Activated naive CD4-positive, alpha-beta T cell treated with anti-CD3 and anti-CD28 coated beads, Interleukin-2, amount 50 U/mL, for 16 hours (primary cell): Measurements from ENCODE around the gene SCN4A.
"Not testable (repeated sequence)": the region's sequence is repeated elsewhere in the genome, so short reads cannot be mapped to it uniquely, and the experiment has no call there.

Source experiments
- DNase-seq: peaks from one replicate; pipeline ENCODE4 v3.0.0-alpha.2; 2020

SCN4A gene

DNA sequence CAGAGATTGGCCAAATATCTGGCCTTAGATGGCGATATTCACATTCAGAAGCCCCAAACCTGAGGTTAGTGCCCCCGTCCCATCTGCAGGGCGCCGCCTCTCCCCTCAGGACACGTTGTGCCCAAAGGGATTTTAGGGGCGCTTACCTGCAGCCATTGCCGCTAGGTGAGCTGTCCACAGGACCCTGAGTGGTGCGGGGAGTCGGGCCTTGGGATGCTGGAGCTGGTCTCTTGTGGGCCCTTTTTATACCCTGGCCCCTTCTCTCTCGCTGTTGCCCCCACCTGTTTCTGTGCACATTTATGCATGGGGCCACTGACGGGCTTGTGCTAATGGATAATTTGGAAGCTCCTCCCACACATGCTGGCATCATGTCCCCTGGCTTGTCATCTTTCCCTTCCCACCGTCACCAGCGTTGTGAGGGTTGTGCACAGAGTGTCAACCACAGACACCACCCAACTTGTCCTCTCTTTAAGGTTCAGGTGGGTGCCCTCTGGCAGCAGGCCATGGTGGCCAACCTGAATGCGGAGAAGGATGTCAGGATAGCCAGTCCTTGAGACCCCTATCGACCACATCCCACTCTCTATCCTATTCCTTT is 61.6 kb downstream of the SCN4A start, which contains the start of gene CSHL1:
Gene CSHL1 (minus strand): TSS at position 218 of the 595 bp plus-strand sequence. CDS start 62 bp downstream, at position 156.
- no peak for DNase-seq

GRCh38 chr17:63910096-63910495 is 62.6 kb downstream of the SCN4A start:
- no peak for DNase-seq

GRCh38 chr17:63909586-63909985 is 63.1 kb downstream of the SCN4A start:
- DNase-seq: not testable (repeated sequence)

- not testable (repeated sequence) for DNase-seq
Measured at GRCh38 chr17:63907161-63907778, 65.4 kb downstream of the SCN4A start.

DNA sequence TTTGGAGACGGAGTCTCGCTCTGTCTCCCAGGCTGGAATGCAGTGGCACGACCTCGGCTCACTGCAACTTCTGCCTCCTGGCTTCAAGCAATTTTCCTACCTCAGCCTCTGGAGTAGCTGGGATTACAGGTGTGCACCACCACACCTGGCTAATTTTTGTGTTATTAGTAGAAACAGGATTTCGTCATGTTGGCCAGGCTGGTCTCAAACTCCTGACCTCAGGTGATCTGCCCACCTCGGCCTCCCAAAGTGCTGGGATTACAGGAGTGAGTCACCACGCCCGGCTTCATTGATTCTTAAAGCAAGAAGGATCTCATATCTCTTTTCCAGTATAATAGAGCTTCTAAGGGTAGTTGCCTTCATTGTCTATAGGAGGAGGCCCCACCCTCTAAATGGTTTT is 67.9 kb downstream of the SCN4A start:
- not testable (repeated sequence) for DNase-seq

GRCh38 chr17:63903787-63904201 is 68.9 kb downstream of the SCN4A start:
- not testable (repeated sequence) for DNase-seq

- DNase-seq: not testable (repeated sequence)
Measured at GRCh38 chr17:63901971-63902370, 70.7 kb downstream of the SCN4A start.

DNA sequence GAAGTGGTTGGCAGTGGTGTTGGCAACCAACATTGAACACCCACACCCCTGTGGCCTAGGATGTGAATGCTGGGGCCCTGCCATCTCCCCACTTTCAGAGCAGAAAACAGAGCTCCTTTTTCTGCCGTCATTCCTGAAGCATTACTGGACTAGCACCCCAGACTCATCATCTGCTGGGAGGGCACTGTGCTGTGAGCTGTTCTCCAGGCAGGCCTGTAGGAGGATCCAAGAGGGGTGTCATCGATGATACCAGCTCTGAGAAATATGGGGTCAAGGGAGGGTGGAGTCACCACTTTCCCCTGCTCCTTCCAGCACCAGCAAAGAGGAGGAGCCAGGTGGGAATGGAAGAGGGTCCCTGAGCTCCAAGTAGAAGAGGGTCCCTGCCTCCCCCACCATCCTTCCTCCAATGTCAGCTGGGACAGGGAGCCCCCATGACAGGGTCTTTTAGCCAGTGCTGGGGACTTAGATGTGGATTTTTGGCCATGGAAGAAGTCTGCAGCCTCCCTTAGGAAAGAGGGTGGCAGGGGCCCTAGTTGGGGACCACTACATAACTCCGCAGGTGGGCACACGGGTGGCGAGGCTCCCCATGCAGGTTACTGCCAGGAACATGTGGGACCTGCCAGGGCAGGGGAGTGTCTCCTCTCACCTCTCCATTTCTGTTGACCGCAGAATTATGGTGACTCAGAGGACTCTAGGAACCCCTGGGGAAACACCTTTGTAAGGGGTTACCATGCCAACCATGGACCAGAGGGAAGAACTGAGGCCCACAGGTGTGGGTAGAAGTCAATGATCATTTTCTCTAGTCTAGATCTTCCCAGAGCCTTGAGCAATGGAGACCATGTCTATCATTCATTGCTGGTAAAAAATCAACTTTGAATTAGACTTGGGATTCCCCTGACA is 73.6 kb downstream of the SCN4A start:
- not testable (repeated sequence) for DNase-seq

- not testable (repeated sequence) for DNase-seq
Measured at GRCh38 chr17:63896524-63897354, 76.0 kb downstream of the SCN4A start, which contains the start of gene CSH1. Gene CSH1 (minus strand): TSS chr17:63896574. CDS start chr17:63896511, 63 bp downstream.

DNA sequence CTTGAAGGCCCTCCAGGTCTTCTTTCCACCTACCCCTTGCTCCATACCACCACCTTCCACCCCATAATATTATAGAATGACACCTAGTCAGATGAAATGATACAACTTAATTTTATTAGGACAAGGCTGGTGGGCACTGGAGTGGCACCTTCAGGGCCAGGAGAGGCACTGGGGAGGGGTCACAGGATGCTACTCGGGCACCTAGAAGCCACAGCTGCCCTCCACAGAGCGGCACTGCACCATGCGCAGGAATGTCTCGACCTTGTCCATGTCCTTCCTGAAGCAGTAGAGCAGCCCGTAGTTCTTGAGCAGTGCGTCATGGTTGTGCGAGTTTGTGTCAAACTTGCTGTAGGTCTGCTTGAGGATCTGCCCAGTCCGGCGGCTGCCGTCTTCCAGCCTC is 77.9 kb downstream of the SCN4A start:
- DNase-seq: not testable (repeated sequence)

DNA sequence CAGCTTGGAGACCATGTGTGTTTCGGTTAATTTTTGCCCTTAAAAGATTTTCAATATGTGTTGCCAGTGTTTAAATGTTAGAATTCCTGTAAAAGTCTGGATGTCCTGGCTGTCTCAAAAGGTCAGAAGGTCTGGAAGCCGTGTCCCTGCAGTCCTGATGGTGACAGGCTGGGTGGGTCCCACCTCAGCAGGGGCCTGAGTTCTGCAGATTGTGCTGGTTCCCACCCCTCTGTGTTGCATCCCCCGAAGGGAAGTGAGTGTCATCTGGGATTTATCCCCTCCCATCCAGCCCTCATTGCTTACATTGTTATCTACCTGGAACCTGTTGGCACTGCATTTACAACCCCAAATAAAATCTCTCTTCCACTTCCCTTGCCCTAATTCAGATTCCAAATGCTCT is 78.7 kb downstream of the SCN4A start:
- DNase-seq: not testable (repeated sequence)

GRCh38 chr17:63892316-63893037 is 80.2 kb downstream of the SCN4A start:
- not testable (repeated sequence) for DNase-seq

- DNase-seq: not testable (repeated sequence)
Measured at GRCh38 chr17:63889026-63889848, 83.5 kb downstream of the SCN4A start.
